SK-N-MC (cell line): ENCODE data around the gene SOX11.

Experiments used
- EZH2 ChIP-seq: fragments of 200-600 bp; sonication (generic); IDR thresholded peaks from one replicate; pipeline ENCODE4 v1.6.1; 2017; ENCODE audit warnings: antibody characterized with exemption
- POLR2AphosphoS5 ChIP-seq: IDR thresholded peaks from 2 replicates; pipeline ENCODE4 v1.6.1; 2012; ENCODE audit warnings: mild to moderate bottlenecking, low read depth, low read length, borderline replicate concordance

GRCh38 chr2:5692561-5693286, 540 bp downstream of the SOX11 start:
- TF ChIP-seq POLR2AphosphoS5 (no peak), EZH2 (no peak)
